Measurements from ENCODE around the gene GARRE1. TPM values are rescaled to one million over a fixed set of nuclear protein-coding genes. Genes with fewer than 3 reads are reported as not detected.

The GARRE1 gene
- total and polyA plus RNA-seq, 2 of the 8 experiments (the other 6 are each of a cell fraction or from before 2014, with no cell fraction given), result 16.4 to 23.1 TPM

GRCh38 chr19:34300380-34300779 is 46.0 kb downstream of the GARRE1 start (continued):
- TF ChIP-seq CHD7 (IDR thresholded peaks at IDR 0.05; ENCODE audit: insufficient replicate concordance, low read length), result no peak
- no peak for TF ChIP-seq NRF1 (IDR thresholded peaks at IDR 0.05; ENCODE audit: low read depth, low read length)
- TF ChIP-seq, protein P1, sequence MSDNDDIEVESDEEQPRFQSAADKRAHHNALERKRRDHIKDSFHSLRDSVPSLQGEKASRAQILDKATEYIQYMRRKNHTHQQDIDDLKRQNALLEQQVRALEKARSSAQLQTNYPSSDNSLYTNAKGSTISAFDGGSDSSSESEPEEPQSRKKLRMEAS (IDR thresholded peaks at IDR 0.05), result no peak
- no peak for TF ChIP-seq SAP30 (IDR thresholded peaks at IDR 0.05; ENCODE audit: insufficient read depth, insufficient replicate concordance, low read length)

All from H1 (cell line).